Measurements from ENCODE around the gene SLC25A15.
A peak's percentile ranks its signal among the peaks of the same experiment; 100 is the strongest.

The SLC25A15 gene

GRCh38 chr13:40789275-40790153 is at the start of gene SLC25A15:
SLC25A15 (plus strand) TSS chr13:40789611; CDS start chr13:40793227, 3,616 bp downstream.
- DNase-seq: peak; percentile 45

GRCh38 chr13:40749327-40749726 is 40.1 kb upstream of the SLC25A15 start:
- no peak for DNase-seq

- DNase-seq: no peak
Observed at GRCh38 chr13:40755082-40755700, 34.2 kb upstream of the SLC25A15 start.

DNA sequence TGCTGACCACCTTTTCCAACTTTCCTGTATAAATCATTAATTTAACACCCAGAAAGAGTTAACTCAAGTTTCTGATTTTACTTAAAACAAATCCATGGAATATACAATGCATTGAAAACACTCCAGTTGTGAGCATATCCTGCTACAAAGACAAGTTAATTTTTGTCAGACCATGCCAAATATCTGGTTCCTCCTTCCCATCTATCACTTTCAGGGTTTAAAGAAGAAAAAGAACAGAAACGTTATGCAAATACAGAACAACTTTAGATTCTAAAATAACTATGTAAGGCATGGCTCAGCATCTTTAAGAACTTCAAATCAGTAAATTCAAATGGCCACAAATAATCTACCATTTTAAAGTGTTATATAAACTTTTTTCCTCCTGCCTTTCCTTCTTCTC is 33.4 kb upstream of the SLC25A15 start:
- DNase-seq: no peak

DNA sequence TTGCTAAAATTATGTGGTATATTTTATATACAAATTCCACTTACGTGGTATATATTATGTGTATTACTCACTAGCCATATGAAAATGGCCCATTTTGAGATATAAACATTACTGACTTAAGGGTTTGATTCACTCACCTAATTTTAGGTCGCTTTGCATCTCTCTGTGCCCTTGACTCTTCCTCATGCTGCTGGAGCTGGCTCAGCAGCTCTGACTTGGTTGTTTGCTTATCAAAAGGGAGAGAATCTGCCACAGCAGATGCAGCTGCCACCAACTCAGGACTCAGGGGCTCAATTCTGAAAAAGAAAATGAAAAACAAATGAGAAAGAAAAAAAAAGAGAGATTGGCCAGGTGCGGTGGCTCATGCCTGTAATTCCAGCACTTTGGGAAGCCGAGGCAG is 30.6 kb upstream of the SLC25A15 start:
- DNase-seq: no peak

DNA sequence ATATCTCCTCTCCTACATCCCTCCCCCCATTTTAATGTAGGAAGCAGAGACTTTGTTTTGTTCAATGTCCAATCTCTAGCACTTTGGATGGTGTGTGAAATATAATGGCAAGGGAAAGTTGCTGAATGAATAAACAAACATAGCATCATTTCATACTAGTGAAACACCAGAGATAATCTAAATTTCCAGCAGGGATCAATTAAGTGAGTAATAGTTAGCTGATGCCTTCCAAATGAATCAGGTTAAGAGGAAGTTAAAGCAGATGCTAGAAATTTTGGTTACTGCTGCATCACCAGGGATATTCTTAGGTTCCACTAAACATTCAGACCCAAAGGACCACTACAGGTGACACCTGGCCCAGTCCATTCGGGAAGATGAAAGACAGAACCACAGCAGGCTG is 26.6 kb upstream of the SLC25A15 start:
- no peak for DNase-seq

DNA sequence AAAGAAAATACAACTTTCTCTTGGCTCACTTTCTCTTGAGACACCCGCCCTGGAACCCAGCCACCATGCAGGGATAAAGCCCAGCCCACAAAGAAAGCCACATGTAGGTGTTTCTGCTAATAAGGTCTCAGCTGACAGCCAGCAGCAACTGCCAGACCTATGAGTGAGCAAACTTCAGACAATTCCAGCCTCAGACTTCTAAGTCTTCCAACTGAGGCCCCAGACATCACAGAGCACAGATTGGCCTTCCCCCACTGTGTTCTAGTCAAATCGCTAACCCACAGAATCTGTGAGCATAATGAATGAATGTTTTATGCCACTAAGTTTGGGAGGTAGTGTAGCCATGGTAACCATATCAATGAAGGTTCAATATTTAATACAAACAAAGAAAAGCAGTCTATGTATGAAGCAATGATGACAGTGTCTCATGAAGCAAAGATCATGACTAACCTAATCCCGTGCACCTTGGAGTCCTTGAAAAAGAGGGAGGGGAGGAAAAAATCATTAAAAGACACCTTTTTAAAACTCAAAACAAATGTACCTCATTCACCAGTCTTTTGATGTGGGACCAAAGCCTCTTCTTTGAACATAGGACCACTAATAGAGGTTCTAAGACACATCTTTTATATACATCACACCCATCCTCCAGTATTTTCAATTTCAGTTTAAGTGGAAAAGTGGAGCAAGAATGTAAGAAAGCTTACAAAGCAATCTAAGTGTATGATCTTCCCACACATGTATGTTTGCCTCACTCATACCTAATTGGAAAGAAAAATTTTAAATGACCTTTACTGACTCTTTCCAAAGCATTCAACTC is 24.6 kb upstream of the SLC25A15 start:
- DNase-seq: no peak

- no peak for DNase-seq
Observed at GRCh38 chr13:40765602-40766001, 23.8 kb upstream of the SLC25A15 start.

GRCh38 chr13:40769970-40770369 is 19.4 kb upstream of the SLC25A15 start:
- DNase-seq: no peak

GRCh38 chr13:40770609-40770933 is 18.8 kb upstream of the SLC25A15 start:
- DNase-seq: no peak

GRCh38 chr13:40770934-40771618 is 18.3 kb upstream of the SLC25A15 start, which contains the start of gene MRPS31:
MRPS31 (minus strand) TSS chr13:40771190; CDS start chr13:40771136, 54 bp downstream.
- peak; percentile 94 for DNase-seq

DNA sequence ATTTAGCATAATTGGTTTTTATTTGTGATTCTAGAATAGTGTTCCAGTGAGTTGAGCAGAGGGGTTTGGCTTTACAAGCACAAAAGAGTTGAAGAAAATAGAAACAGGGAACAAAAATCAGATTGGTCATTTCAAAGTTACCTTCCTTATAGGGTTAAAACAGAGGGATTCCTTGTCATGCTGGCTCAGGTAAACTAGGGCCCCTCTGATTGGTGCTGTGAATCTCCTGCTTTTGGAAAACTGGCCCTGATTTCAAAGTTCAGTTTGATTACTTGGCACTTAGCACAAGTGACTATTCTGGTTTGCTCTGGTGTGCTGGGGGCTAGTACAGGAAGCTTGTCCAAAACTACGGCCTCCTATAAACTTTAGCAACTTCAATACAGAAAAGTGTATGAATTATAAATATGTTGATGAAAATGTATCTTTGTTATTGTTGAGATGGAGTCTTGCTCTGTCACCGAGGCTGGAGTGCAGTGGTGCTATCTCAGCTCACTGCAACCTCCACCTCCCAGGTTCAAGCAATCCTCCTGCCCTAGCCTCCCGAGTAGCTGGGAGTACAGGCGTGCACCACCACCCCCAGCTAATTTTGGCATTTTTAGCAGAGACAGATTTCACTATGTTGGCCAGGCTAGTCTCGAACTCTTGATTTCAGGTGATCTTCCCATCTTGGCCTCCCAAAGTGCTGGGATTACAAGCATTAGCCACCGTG is 16.5 kb upstream of the SLC25A15 start:
- DNase-seq: no peak

GRCh38 chr13:40774672-40775071 is 14.7 kb upstream of the SLC25A15 start:
- DNase-seq: no peak

- DNase-seq: no peak
Observed at GRCh38 chr13:40776232-40776631, 13.2 kb upstream of the SLC25A15 start.

GRCh38 chr13:40776681-40777165 is 12.7 kb upstream of the SLC25A15 start:
- no peak for DNase-seq

- DNase-seq: peak; percentile 60
Observed at GRCh38 chr13:40777166-40777808, 12.1 kb upstream of the SLC25A15 start.

GRCh38 chr13:40777809-40778175 is 11.6 kb upstream of the SLC25A15 start:
- DNase-seq: no peak

DNA sequence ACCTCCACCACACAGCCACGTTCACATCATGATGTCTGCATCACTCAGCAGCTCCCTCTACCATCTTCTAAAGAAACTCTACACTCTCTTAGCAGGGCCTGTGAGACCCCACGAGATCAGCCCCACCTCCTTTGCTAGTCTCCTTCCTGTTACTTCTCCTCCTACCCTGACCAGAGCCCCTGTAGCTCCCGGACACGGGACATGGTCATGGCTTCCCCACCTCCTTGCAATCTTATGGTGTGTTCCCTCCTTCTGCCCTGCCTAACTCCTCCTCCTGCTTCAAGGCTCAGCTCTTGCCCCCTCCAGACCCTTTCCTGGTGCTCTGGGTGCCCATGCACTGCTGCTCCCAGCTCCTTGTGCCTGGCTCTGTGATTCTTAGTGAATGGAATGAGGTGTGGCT is 10.4 kb upstream of the SLC25A15 start:
- DNase-seq: no peak

- no peak for DNase-seq
Observed at GRCh38 chr13:40779796-40780285, 9.6 kb upstream of the SLC25A15 start.

DNA sequence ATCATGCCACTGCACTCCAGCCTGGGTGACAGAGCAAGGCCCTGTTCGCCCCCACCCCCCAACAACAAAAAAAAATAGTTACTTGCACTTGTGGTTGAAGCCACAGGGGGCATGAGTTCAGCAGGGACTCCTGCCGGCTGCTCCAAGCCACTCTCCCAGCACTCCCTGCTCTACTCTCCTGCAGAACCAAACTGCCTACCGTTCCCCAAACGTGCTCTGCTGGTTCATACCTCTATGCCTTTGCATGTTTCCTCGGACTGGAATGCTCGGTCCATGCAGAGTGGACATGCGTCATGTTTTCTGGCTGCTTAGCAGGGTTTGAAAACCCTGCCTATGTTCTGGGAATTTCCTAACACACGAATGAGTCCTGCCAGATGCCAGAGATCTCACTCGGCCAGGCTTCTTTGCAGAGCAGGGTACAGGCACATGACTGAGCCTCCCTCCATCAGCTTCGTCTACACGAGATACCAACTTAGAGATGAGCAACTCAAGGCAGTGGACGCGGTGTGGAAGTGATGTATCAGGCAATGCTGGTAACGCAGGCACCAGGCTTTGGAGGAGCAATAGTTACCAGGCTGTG is 8.5 kb upstream of the SLC25A15 start:
- no peak for DNase-seq

DNA sequence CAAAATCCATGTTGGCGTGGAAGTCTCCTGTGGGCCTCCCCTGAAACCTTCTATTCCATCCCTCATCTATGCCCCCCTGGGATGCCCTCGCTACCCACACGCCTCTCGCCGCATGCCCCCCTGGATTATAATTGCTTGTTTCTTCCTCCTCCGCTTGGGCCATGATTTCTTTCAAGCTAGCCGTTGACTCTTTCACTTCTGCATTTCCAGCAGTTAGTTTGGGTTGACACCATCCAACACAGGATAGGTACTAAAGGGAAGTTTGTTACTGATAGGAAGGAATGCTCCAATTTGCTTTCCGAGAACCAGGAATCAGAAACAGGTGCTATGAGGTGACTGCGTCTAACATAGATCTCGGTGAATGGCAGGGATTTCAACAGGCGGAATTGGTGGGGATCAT is 7.7 kb upstream of the SLC25A15 start:
- DNase-seq: peak; percentile 1
